Measurements from ENCODE around the gene DCX.

DNA sequence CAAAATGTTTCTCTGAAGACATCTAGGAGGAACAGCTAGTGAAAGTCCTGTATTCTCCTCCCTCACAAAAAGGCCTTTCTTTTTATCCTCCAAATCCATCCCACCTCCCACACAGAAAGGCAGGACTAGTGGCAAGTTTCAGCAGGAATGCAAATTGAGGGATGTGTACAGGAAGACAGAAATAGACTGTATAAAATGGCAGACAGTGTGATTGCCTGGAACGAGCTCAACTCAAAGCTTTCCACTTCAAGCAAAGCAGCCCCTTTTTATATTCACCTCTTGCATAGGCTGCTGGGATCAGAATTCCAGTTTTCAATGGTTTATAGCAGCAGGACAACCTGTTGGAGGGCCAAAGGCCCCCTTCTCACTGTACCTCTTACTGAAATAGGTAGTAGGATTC is 57.5 kb downstream of the DCX start:
- TF ChIP-seq ZNF311 (CRISPR knock-in tag; IDR thresholded peaks at IDR 0.05) (no peak), POLR2A (conservative IDR thresholded peaks at IDR 0.05) (no peak), CHD4 (IDR thresholded peaks at IDR 0.05; ENCODE audit: insufficient read depth, insufficient replicate concordance, low read depth, low read length, poor library complexity, severe bottlenecking) (no peak)

Measured in K562 (cell line).